Fibroblast of lung (primary cell): ENCODE data around the gene CDKN1B.

Experiments
- EZH2 ChIP-seq: IDR thresholded peaks from 2 replicates; pipeline ENCODE4 v1.5.1; 2012; ENCODE audit warnings: low read length, control low read depth, mild to moderate bottlenecking; ENCODE audit errors: missing control alignments
- TF ChIP-seq, protein P1 (sequence below), 2 donors: IDR thresholded peaks in 1 of 2; conservative IDR thresholded peaks in 1 of 2; 1 replicate in 1 of 2; 2 replicates in 1 of 2; pipeline ENCODE4 v1.5.1; 2011 to 2012; ENCODE audit warnings: low read length in 2 of 2, control low read depth in 1 of 2, inconsistent platforms in 1 of 2, low read depth in 1 of 2, mild to moderate bottlenecking in 1 of 2

- TF ChIP-seq, protein P1, sequence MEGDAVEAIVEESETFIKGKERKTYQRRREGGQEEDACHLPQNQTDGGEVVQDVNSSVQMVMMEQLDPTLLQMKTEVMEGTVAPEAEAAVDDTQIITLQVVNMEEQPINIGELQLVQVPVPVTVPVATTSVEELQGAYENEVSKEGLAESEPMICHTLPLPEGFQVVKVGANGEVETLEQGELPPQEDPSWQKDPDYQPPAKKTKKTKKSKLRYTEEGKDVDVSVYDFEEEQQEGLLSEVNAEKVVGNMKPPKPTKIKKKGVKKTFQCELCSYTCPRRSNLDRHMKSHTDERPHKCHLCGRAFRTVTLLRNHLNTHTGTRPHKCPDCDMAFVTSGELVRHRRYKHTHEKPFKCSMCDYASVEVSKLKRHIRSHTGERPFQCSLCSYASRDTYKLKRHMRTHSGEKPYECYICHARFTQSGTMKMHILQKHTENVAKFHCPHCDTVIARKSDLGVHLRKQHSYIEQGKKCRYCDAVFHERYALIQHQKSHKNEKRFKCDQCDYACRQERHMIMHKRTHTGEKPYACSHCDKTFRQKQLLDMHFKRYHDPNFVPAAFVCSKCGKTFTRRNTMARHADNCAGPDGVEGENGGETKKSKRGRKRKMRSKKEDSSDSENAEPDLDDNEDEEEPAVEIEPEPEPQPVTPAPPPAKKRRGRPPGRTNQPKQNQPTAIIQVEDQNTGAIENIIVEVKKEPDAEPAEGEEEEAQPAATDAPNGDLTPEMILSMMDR (conservative IDR thresholded peaks at IDR 0.05 in 1 of 2, IDR thresholded peaks at IDR 0.05 in 1 of 2; ENCODE audit: low read depth in 1 of 2, low read length in 2 of 2) = no peak
- no peak for TF ChIP-seq EZH2
Observed at GRCh38 chr12:12718853-12719252, 1.7 kb downstream of the CDKN1B start.
